HFFc6 (cell line): ENCODE measurements around the gene LENEP. TPM values are rescaled to one million over a fixed set of nuclear protein-coding genes. Genes with fewer than 3 reads are reported as not detected.

Experiments used
- DNase-seq: peaks from one replicate; pipeline ENCODE4 v3.0.0-alpha.2; 2018
- H3K27ac Mint-ChIP-seq: 2 replicates; pipeline ENCODE4 v1.8.0; 2020; ENCODE audit warnings: mild to moderate bottlenecking, mixed read lengths
- H3K27me3 Mint-ChIP-seq: 2 replicates; pipeline ENCODE4 v1.8.0; 2021; ENCODE audit warnings: mild to moderate bottlenecking, moderate library complexity, mixed read lengths; ENCODE audit not compliant: insufficient read depth
- H3K36me3 Mint-ChIP-seq: 2 replicates; pipeline ENCODE4 v1.8.0; 2021; ENCODE audit warnings: low read depth, mixed read lengths
- H3K4me1 Mint-ChIP-seq: 2 replicates; pipeline ENCODE4 v1.8.0; 2020; ENCODE audit warnings: low read depth, mixed read lengths
- H3K4me3 Mint-ChIP-seq: 2 replicates; pipeline ENCODE4 v1.8.0; 2020; ENCODE audit warnings: mild to moderate bottlenecking, moderate library complexity, mixed read lengths
- H3K9me3 Mint-ChIP-seq: 2 replicates; pipeline ENCODE4 v1.8.0; 2020; ENCODE audit warnings: mild to moderate bottlenecking, mixed read lengths
- CTCF ChIP-seq: fragments of 200-600 bp; sonication (generic); IDR thresholded peaks from 2 replicates; pipeline ENCODE4 v1.5.0; 2021; ENCODE audit warnings: antibody characterized with exemption, mild to moderate bottlenecking
- total RNA-seq, 6 experiments: library from RNA; stranded (reverse); fragmentation: NEBNext Ultra II Directional; extraction: Animal tissue kit (Norgen Biotek cat#: 25700); gene quantifications; 2 replicates in 1 of 6; 3 replicates in 5 of 6; pipeline ENCODE4 v1.2.3, GENCODE V29; 2021

Gene LENEP
- total RNA-seq, 6 experiments from 2014 or later: 0.46 TPM; not detected in 5

DNA sequence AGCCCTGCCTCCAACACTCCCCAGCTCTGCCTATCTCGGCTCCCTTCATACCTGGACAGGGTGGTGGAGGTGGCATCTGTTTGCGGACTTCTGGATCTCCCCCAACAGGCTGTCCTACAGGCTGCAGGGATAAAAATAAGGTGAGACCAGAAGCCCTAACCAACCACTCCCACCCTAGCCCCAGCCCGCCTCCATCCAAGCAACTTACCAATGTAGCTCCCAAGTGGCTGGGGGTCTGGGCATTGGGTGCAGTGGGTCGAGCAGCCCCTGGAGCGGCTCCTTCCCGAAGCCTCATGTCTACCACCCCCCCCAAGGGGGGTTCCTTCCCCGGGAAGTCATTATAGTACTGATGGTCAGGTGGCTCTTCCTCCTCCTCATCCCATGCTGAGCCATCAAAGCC is 27.3 kb upstream of the LENEP start:
- Mint-ChIP-seq H3K9me3 (no peaks in the 10 kb centered on the region), H3K4me3 (no peak overlapping the region), H3K4me1 (peaks cover 64% of the 10 kb centered on the region), H3K27ac (no peak overlapping the region), H3K27me3 (peaks cover 9% of the 10 kb centered on the region), H3K36me3 (peaks cover 46% of the 10 kb centered on the region)
- TF ChIP-seq CTCF: no peak
- DNase-seq: no peak

GRCh38 chr1:154967331-154967950 is 25.9 kb upstream of the LENEP start:
- no peak for TF ChIP-seq CTCF
- Mint-ChIP-seq H3K4me1 (peaks cover 59% of the 10 kb centered on the region), H3K27ac (no peak overlapping the region), H3K27me3 (peaks cover 5% of the 10 kb centered on the region), H3K4me3 (peak overlapping the region; percentile 95), H3K9me3 (no peaks in the 10 kb centered on the region), H3K36me3 (peaks cover 55% of the 10 kb centered on the region)
- DNase-seq: no peak

GRCh38 chr1:154968731-154969130 is 24.7 kb upstream of the LENEP start:
- peaks cover 46% of the 10 kb centered on the region for H3K36me3 Mint-ChIP-seq
- H3K27ac Mint-ChIP-seq: no peak overlapping the region

GRCh38 chr1:154969246-154969645 is 24.1 kb upstream of the LENEP start:
- Mint-ChIP-seq H3K9me3 (no peaks in the 10 kb centered on the region), H3K27me3 (peaks cover 7% of the 10 kb centered on the region), H3K4me1 (peaks cover 41% of the 10 kb centered on the region), H3K36me3 (peaks cover 43% of the 10 kb centered on the region), H3K27ac (no peak overlapping the region), H3K4me3 (peak overlapping the region; percentile 95; the same call in 1 of the 2 replicates)
- no peak for DNase-seq
- no peak for TF ChIP-seq CTCF

More at GRCh38 chr1:154968731-154969130, 24.7 kb upstream of the LENEP start:
- Mint-ChIP-seq H3K4me1 (peaks cover 47% of the 10 kb centered on the region), H3K4me3 (peak overlapping the region; percentile 95; the same call in 1 of the 2 replicates), H3K9me3 (no peaks in the 10 kb centered on the region), H3K27me3 (peaks cover 7% of the 10 kb centered on the region)
- no peak for TF ChIP-seq CTCF
- DNase-seq: no peak

DNA sequence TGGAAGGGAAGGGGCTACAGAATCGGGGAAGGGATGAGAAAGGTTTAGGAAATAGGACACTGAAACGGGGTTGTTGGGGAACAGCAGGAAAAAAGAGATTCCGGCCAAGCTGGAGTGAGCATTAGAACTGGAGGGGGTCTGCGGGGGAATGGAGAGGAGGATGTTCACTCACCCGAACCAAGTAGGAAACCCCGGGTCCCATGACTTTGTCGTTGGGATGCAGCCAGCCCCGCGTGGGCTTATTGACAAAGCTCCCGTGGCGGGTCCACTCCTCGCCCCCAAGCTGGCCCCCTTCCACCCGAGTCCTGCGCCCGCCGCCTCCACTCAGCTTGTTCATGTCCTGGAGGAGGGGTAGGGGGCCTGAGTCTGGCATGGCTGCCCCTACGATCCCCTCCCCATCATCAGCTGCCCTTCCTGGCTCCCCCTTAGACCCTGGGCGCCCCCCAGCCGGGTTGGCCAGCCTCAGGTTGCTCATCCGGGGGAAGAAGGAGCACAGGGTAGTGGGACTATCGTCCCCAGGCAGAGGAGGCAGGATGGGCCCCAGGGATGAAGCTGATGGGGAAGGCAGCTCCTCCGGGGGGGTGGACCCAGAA is 23.4 kb upstream of the LENEP start:
- peaks cover 36% of the 10 kb centered on the region for H3K4me1 Mint-ChIP-seq
- H3K9me3 Mint-ChIP-seq: no peaks in the 10 kb centered on the region
- DNase-seq: no peak
- peaks cover 43% of the 10 kb centered on the region for H3K36me3 Mint-ChIP-seq
- TF ChIP-seq CTCF: no peak
- peak overlapping the region; percentile 95; the same call in 1 of the 2 replicates for H3K4me3 Mint-ChIP-seq
- H3K27me3 Mint-ChIP-seq: peaks cover 7% of the 10 kb centered on the region
- no peak overlapping the region for H3K27ac Mint-ChIP-seq
